ENCODE measurements around the gene PRUNE1. TPM values are rescaled to one million over a fixed set of nuclear protein-coding genes. Genes with fewer than 3 reads are reported as not detected.

The PRUNE1 gene
- total RNA-seq, 1 experiment from 2014 or later: 19.7 TPM

Other genes starting within 250 kb of the PRUNE1 start
- gene CTSS, start 242.7 kb upstream of the PRUNE1 start, total RNA-seq (2014; rRNA removed; shearing (Covaris generic)): 0.39 and 1.5 TPM in 2 replicates
- 0.10 TPM in 1 of 2 replicates, not detected in the other for gene CTSK, start 200.2 kb upstream of the PRUNE1 start, total RNA-seq (2014; rRNA removed; shearing (Covaris generic))
- gene ARNT, start 131.8 kb upstream of the PRUNE1 start, total RNA-seq (2014; rRNA removed; shearing (Covaris generic)): 13.0 and 13.7 TPM in 2 replicates
- not detected in 2 replicates for gene CTXND2, start 121.3 kb upstream of the PRUNE1 start, total RNA-seq (2014; rRNA removed; shearing (Covaris generic))
- 15.9 and 26.2 TPM in 2 replicates for gene SETDB1, start 82.1 kb upstream of the PRUNE1 start, total RNA-seq (2014; rRNA removed; shearing (Covaris generic))
- 97.8 and 110 TPM in 2 replicates for gene CERS2, start 33.6 kb upstream of the PRUNE1 start, total RNA-seq (2014; rRNA removed; shearing (Covaris generic))
- 0.04 and 0.23 TPM in 2 replicates for gene ANXA9, start 26.2 kb upstream of the PRUNE1 start, total RNA-seq (2014; rRNA removed; shearing (Covaris generic))
- 9.3 and 12.2 TPM in 2 replicates for gene MINDY1, start 1.5 kb upstream of the PRUNE1 start, total RNA-seq (2014; rRNA removed; shearing (Covaris generic))
- 0.10 TPM in 1 of 2 replicates, not detected in the other for gene BNIPL, start 28.1 kb downstream of the PRUNE1 start, total RNA-seq (2014; rRNA removed; shearing (Covaris generic))
- gene C1orf56, start 39.3 kb downstream of the PRUNE1 start, total RNA-seq (2014; rRNA removed; shearing (Covaris generic)): 0.86 and 2.7 TPM in 2 replicates
- gene CDC42SE1, start 51.2 kb downstream of the PRUNE1 start, total RNA-seq (2014; rRNA removed; shearing (Covaris generic)): 46.8 and 49.5 TPM in 2 replicates
- 49.2 and 65.3 TPM in 2 replicates for gene MLLT11, start 51.9 kb downstream of the PRUNE1 start, total RNA-seq (2014; rRNA removed; shearing (Covaris generic))
- gene GABPB2, start 62.3 kb downstream of the PRUNE1 start, total RNA-seq (2014; rRNA removed; shearing (Covaris generic)): 2.6 and 8.3 TPM in 2 replicates
- 1.1 and 2.7 TPM in 2 replicates for gene SEMA6C, start 138.2 kb downstream of the PRUNE1 start, total RNA-seq (2014; rRNA removed; shearing (Covaris generic))
- gene TNFAIP8L2, start 148.2 kb downstream of the PRUNE1 start, total RNA-seq (2014; rRNA removed; shearing (Covaris generic)): not detected in 2 replicates
- gene LYSMD1, start 157.5 kb downstream of the PRUNE1 start, total RNA-seq (2014; rRNA removed; shearing (Covaris generic)): 5.4 and 7.2 TPM in 2 replicates
- 31.5 and 39.7 TPM in 2 replicates for gene SCNM1, start 157.7 kb downstream of the PRUNE1 start, total RNA-seq (2014; rRNA removed; shearing (Covaris generic))
- 0.35 TPM in 1 of 2 replicates, not detected in the other for gene TMOD4, start 167.5 kb downstream of the PRUNE1 start, total RNA-seq (2014; rRNA removed; shearing (Covaris generic))
- gene VPS72, start 181.7 kb downstream of the PRUNE1 start, total RNA-seq (2014; rRNA removed; shearing (Covaris generic)): 65.2 and 65.8 TPM in 2 replicates
- 28.2 and 34.0 TPM in 2 replicates for gene PIP5K1A, start 190.1 kb downstream of the PRUNE1 start, total RNA-seq (2014; rRNA removed; shearing (Covaris generic))
- 319 TPM in 2 replicates for gene PSMD4, start 246.3 kb downstream of the PRUNE1 start, total RNA-seq (2014; rRNA removed; shearing (Covaris generic))